Prostate gland (tissue), 2 donors: Measurements from ENCODE around the gene ZSWIM6. TPM values are rescaled to one million over a fixed set of nuclear protein-coding genes. Genes with fewer than 3 reads are reported as not detected.

Experiments used
- DNase-seq: peaks from one replicate; pipeline ENCODE4 v3.0.0-alpha.2; 2019; ENCODE audit warnings: low spot score
- H3K27ac ChIP-seq, 2 donors: fragments of 200-600 bp; sonication (generic); 2 replicates each; pipeline ENCODE4 v1.5.1; 2017 to 2019
- H3K27me3 ChIP-seq: fragments of 200-600 bp; sonication (generic); replicated peaks from 2 replicates; pipeline ENCODE4 v1.5.1; 2019; ENCODE audit not compliant: insufficient read depth
- H3K36me3 ChIP-seq, 2 donors: fragments of 200-600 bp; sonication (generic); 1 replicate in 1 of 2; 2 replicates in 1 of 2; pipeline versions ENCODE4 v1.5.1 to v1.8.1; 2017 to 2019
- H3K4me1 ChIP-seq: fragments of 200-600 bp; sonication (generic); replicated peaks from 2 replicates; pipeline ENCODE4 v1.5.1; 2019
- H3K4me3 ChIP-seq, 2 donors: fragments of 200-600 bp; sonication (generic); 2 replicates each; pipeline ENCODE4 v1.5.1; 2017 to 2019
- H3K9me3 ChIP-seq: fragments of 200-600 bp; sonication (generic); 2 replicates; pipeline ENCODE4 v1.5.1; 2017
- CTCF ChIP-seq, 4 experiments: fragments of 200-600 bp in 2 of 4; fragments of 450-650 bp in 2 of 4; sonication (generic) in 2 of 4; IDR thresholded peaks; 1 replicate in 3 of 4; 2 replicates in 1 of 4; pipeline ENCODE4 v1.5.1; 2016 to 2019; ENCODE audit warnings: antibody characterized with exemption in 4 of 4, mild to moderate bottlenecking in 2 of 4, moderate library complexity in 2 of 4
- POLR2A ChIP-seq: fragments of 450-650 bp; IDR thresholded peaks from one replicate; pipeline ENCODE4 v1.6.1; 2016; ENCODE audit warnings: antibody characterized with exemption, mild to moderate bottlenecking
- POLR2AphosphoS5 ChIP-seq: sonication (generic); formaldehyde crosslinking; IDR thresholded peaks from one replicate; pipeline ENCODE4 v1.6.1; 2017; ENCODE audit warnings: antibody characterized with exemption
- WGBS: methylation state at CpG from one replicate; pipeline ENCODE4 v1.1.5; 2018; 5-methylcytosine and 5-hydroxymethylcytosine counted together
- intact Hi-C: fragments of 100-400 bp; cut with DNase I; formaldehyde crosslinking; loops from one replicate; pipeline ENCODE4 v1.14.2; 2022
- total RNA-seq, 2 donors: library from RNA; depleted of rRNA; stranded (reverse); fragments of >200 nt; gene quantifications; one replicate each; pipeline ENCODE4 v1.1.0, GENCODE V29; 2016

The ZSWIM6 gene
- total RNA-seq, 2 donors from 2014 or later, result 8.7 to 13.7 TPM

- Histone ChIP-seq H3K27ac (peak overlapping the region in 1 of 2 donors; percentile 12), H3K27me3 (no peaks in the 10 kb centered on the region), H3K4me1 (no peaks in the 10 kb centered on the region), H3K9me3 (no peaks in the 10 kb centered on the region), H3K4me3 (no peak overlapping the region), H3K36me3 (no peaks in the 10 kb centered on the region)
- intact Hi-C loops, result no loop called here
- 35% methylated on average over 3 of the region's 3 CpGs for WGBS
- peak; percentile 67 for DNase-seq
- TF ChIP-seq POLR2A (no peak), CTCF (IDR thresholded peaks at IDR 0.05) (peak in 1 of 4 experiments; percentile 24), POLR2AphosphoS5 (peak; percentile 79)
These were observed 108.5 kb downstream of the ZSWIM6 start for GRCh38 chr5:61440596-61440995.

- Histone ChIP-seq H3K36me3 (no peaks in the 10 kb centered on the region), H3K9me3 (no peaks in the 10 kb centered on the region), H3K27ac (no peak overlapping the region), H3K4me1 (no peaks in the 10 kb centered on the region), H3K4me3 (no peak overlapping the region), H3K27me3 (no peaks in the 10 kb centered on the region)
- no peak for DNase-seq
- TF ChIP-seq POLR2AphosphoS5, result no peak
- no peak for TF ChIP-seq CTCF (IDR thresholded peaks at IDR 0.05)
- TF ChIP-seq POLR2A, result no peak
- intact Hi-C loops, result no loop called here
- WGBS, result 96% methylated on average over 4 of the region's 4 CpGs
These were observed 109.7 kb downstream of the ZSWIM6 start for GRCh38 chr5:61441742-61442141.

GRCh38 chr5:61447780-61448495, 115.9 kb downstream of the ZSWIM6 start:
- no peak for DNase-seq
- Histone ChIP-seq H3K9me3 (no peaks in the 10 kb centered on the region), H3K27me3 (no peaks in the 10 kb centered on the region), H3K36me3 (no peaks in the 10 kb centered on the region), H3K4me1 (peaks cover 7% of the 10 kb centered on the region), H3K27ac (no peak overlapping the region), H3K4me3 (no peak overlapping the region)
- TF ChIP-seq POLR2A (no peak), CTCF (IDR thresholded peaks at IDR 0.05) (no peak), POLR2AphosphoS5 (no peak)
- intact Hi-C loops, result no loop called here
- 45% methylated on average over 2 of the region's 2 CpGs for WGBS

GRCh38 chr5:61449804-61450492, 117.9 kb downstream of the ZSWIM6 start:
- Histone ChIP-seq H3K36me3 (no peaks in the 10 kb centered on the region), H3K27ac (no peak overlapping the region), H3K4me1 (peaks cover 7% of the 10 kb centered on the region), H3K27me3 (no peaks in the 10 kb centered on the region), H3K4me3 (no peak overlapping the region), H3K9me3 (no peaks in the 10 kb centered on the region)
- DNase-seq, result no peak
- WGBS, result 92% methylated on average over 2 of the region's 2 CpGs
- intact Hi-C loops, result no loop called here
- TF ChIP-seq POLR2AphosphoS5, result peak; percentile 9
- TF ChIP-seq POLR2A, result no peak

- intact Hi-C loops, result no loop called here
- H3K27me3 ChIP-seq, result no peaks in the 10 kb centered on the region
- no peak overlapping the region for H3K27ac ChIP-seq
- peak; percentile 19 for DNase-seq
- WGBS, result 23% methylated on average over 1 of the region's 1 CpG
- H3K36me3 ChIP-seq, result no peaks in the 10 kb centered on the region
- H3K4me3 ChIP-seq, result no peak overlapping the region
- TF ChIP-seq POLR2A, result no peak
- no peak for TF ChIP-seq CTCF (IDR thresholded peaks at IDR 0.05)
- TF ChIP-seq POLR2AphosphoS5, result no peak
- no peaks in the 10 kb centered on the region for H3K9me3 ChIP-seq
- H3K4me1 ChIP-seq, result peaks cover 7% of the 10 kb centered on the region
These were observed 118.6 kb downstream of the ZSWIM6 start for GRCh38 chr5:61450493-61451279.
